Neural cell (in vitro differentiated cells): ENCODE measurements around the gene GRK3. TPM values are rescaled to one million over a fixed set of nuclear protein-coding genes. Genes with fewer than 3 reads are reported as not detected.

Experiments
- H2AFZ ChIP-seq: fragments of 200-600, 300-800 bp; sonication (generic), shearing (Covaris generic); 2 replicates; pipeline ENCODE4 v1.6.0; 2014; ENCODE audit warnings: low read depth, mild to moderate bottlenecking, antibody characterized with exemption, low read length, moderate library complexity
- H3F3A ChIP-seq: fragments of 200-600 bp; shearing (Covaris generic); 2 replicates; pipeline ENCODE4 v1.6.1; 2016; ENCODE audit warnings: mild to moderate bottlenecking, moderate library complexity, mixed read lengths, antibody characterized with exemption, low read length; ENCODE audit not compliant: insufficient read depth, poor library complexity, severe bottlenecking
- H3K27ac ChIP-seq: fragments of 200-600, 300-800 bp; sonication (generic), shearing (Covaris generic); 2 replicates; pipeline ENCODE4 v1.5.1; 2014; ENCODE audit warnings: mild to moderate bottlenecking, low read length, moderate library complexity
- H3K27me3 ChIP-seq: fragments of 300-800, 200-600 bp; sonication (generic), shearing (Covaris generic); 2 replicates; pipeline ENCODE4 v1.6.0; 2014; ENCODE audit warnings: mild to moderate bottlenecking, low read depth, low read length, moderate library complexity; ENCODE audit not compliant: insufficient read depth
- H3K36me3 ChIP-seq: fragments of 300-800, 200-600 bp; sonication (generic), shearing (Covaris generic); 2 replicates; pipeline ENCODE4 v1.5.1; 2014; ENCODE audit warnings: mild to moderate bottlenecking, antibody characterized with exemption, low read length, moderate library complexity; ENCODE audit not compliant: insufficient read depth
- H3K4me2 ChIP-seq: fragments of 300-800, 200-600 bp; sonication (generic), shearing (Covaris generic); 2 replicates; pipeline ENCODE4 v1.6.0; 2014; ENCODE audit warnings: mild to moderate bottlenecking, low read length
- H3K4me3 ChIP-seq: fragments of 300-800, 200-600 bp; sonication (generic), shearing (Covaris generic); 2 replicates; pipeline ENCODE4 v1.5.1; 2014; ENCODE audit warnings: mild to moderate bottlenecking, low read length, moderate library complexity
- H3K79me2 ChIP-seq: fragments of 200-600 bp; shearing (Covaris generic); replicated peaks from 2 replicates; pipeline ENCODE4 v1.6.0; 2014; ENCODE audit warnings: mild to moderate bottlenecking, low read length, moderate library complexity; ENCODE audit not compliant: insufficient read depth
- H3K9ac ChIP-seq: fragments of 300-800, 200-600 bp; sonication (generic), shearing (Covaris generic); 2 replicates; pipeline ENCODE4 v1.6.1; 2016; ENCODE audit warnings: mild to moderate bottlenecking, low read length, mixed read lengths
- H3K9me2 ChIP-seq: fragments of 200-600 bp; shearing (Covaris generic); 2 replicates; pipeline ENCODE4 v1.6.1; 2016; ENCODE audit warnings: mild to moderate bottlenecking, low read length, mixed read lengths; ENCODE audit not compliant: insufficient read depth
- H3K9me3 ChIP-seq: fragments of 200-600, 300-800 bp; sonication (generic), shearing (Covaris generic); 2 replicates; pipeline ENCODE4 v1.6.1; 2016; ENCODE audit warnings: mild to moderate bottlenecking, mixed run types, low read length, moderate library complexity, mixed read lengths
- H4K20me1 ChIP-seq: fragments of 200-600 bp; shearing (Covaris generic); 2 replicates; pipeline ENCODE4 v1.6.1; 2016; ENCODE audit warnings: mild to moderate bottlenecking, mixed run types; ENCODE audit not compliant: insufficient read depth
- CTCF ChIP-seq: fragments of 450-650 bp; IDR thresholded peaks from 2 replicates; pipeline ENCODE4 v1.5.1; 2014; ENCODE audit warnings: antibody characterized with exemption, mild to moderate bottlenecking, moderate library complexity; ENCODE audit not compliant: poor library complexity, severe bottlenecking
- EP300 ChIP-seq: fragments of 450-650 bp; conservative IDR thresholded peaks from 2 replicates; pipeline ENCODE4 v1.6.1; 2014; ENCODE audit warnings: antibody characterized with exemption, mild to moderate bottlenecking, moderate library complexity; ENCODE audit not compliant: poor library complexity, severe bottlenecking
- EZH2 ChIP-seq: fragments of 200-600, 300-800 bp; shearing (Covaris generic), sonication (generic); IDR thresholded peaks from 2 replicates; pipeline ENCODE4 v1.6.1; 2014; ENCODE audit warnings: antibody characterized with exemption, low read length, borderline replicate concordance, mild to moderate bottlenecking; ENCODE audit not compliant: insufficient read depth, poor library complexity, severe bottlenecking
- MXI1 ChIP-seq: fragments of 450-650 bp; conservative IDR thresholded peaks from 2 replicates; pipeline ENCODE4 v1.6.1; 2014; ENCODE audit warnings: antibody characterized with exemption, mild to moderate bottlenecking; ENCODE audit not compliant: poor library complexity, severe bottlenecking
- POLR2AphosphoS5 ChIP-seq: IDR thresholded peaks from 2 replicates; pipeline ENCODE4 v1.6.1; 2012
- RAD21 ChIP-seq: fragments of 450-650 bp; conservative IDR thresholded peaks from 2 replicates; pipeline ENCODE4 v1.6.1; 2014; ENCODE audit warnings: antibody characterized with exemption, mild to moderate bottlenecking, moderate library complexity
- SMC3 ChIP-seq: fragments of 450-650 bp; conservative IDR thresholded peaks from 2 replicates; pipeline ENCODE4 v1.6.1; 2014; ENCODE audit warnings: antibody characterized with exemption, mild to moderate bottlenecking, moderate library complexity; ENCODE audit not compliant: poor library complexity
- TAF1 ChIP-seq: IDR thresholded peaks from 2 replicates; pipeline ENCODE4 v1.6.1; 2012; ENCODE audit warnings: low read depth
- polyA plus RNA-seq: library from polyadenylated mRNA; depleted of rRNA; stranded (reverse); fragments of >200 nt; gene quantifications from 2 replicates; pipeline ENCODE4 v1.2.3, GENCODE V29; 2014
- TF ChIP-seq, protein P1 (sequence below): IDR thresholded peaks from 2 replicates; pipeline ENCODE4 v1.6.1; 2012; ENCODE audit warnings: borderline replicate concordance

Gene GRK3
- polyA plus RNA-seq, 1 donor from 2014 or later, result 9.8 TPM

DNA sequence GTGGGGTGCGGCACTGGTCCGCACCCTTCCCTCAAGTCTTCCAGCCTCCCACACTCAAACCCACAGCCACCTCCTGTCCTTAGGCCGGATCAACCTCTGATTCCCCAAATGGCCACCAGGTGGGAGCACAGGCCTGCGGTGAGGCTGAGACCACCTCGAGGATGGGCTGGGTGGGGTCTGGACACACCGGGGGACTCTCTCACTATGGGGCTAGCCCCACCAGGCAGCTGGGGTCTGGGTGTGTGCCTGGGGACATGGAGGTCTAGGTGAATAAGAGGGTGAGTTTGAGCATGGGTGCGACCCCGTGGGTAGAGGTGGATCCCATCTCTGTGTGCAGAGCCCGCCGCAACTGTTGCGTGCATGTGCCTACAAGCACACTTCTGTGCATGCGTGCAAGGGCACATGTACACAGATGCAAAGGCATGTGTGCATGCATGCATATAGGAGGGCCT lies 210.1 kb downstream of the GRK3 start:
- TF ChIP-seq SMC3 (peak; percentile 100), CTCF (peak; percentile 96), RAD21 (peak; percentile 99), MXI1 (peak; percentile 19), EP300 (no peak)
- TF ChIP-seq, protein P1, sequence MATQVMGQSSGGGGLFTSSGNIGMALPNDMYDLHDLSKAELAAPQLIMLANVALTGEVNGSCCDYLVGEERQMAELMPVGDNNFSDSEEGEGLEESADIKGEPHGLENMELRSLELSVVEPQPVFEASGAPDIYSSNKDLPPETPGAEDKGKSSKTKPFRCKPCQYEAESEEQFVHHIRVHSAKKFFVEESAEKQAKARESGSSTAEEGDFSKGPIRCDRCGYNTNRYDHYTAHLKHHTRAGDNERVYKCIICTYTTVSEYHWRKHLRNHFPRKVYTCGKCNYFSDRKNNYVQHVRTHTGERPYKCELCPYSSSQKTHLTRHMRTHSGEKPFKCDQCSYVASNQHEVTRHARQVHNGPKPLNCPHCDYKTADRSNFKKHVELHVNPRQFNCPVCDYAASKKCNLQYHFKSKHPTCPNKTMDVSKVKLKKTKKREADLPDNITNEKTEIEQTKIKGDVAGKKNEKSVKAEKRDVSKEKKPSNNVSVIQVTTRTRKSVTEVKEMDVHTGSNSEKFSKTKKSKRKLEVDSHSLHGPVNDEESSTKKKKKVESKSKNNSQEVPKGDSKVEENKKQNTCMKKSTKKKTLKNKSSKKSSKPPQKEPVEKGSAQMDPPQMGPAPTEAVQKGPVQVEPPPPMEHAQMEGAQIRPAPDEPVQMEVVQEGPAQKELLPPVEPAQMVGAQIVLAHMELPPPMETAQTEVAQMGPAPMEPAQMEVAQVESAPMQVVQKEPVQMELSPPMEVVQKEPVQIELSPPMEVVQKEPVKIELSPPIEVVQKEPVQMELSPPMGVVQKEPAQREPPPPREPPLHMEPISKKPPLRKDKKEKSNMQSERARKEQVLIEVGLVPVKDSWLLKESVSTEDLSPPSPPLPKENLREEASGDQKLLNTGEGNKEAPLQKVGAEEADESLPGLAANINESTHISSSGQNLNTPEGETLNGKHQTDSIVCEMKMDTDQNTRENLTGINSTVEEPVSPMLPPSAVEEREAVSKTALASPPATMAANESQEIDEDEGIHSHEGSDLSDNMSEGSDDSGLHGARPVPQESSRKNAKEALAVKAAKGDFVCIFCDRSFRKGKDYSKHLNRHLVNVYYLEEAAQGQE, result no peak
- H3K9me3 ChIP-seq, result no peaks in the 10 kb centered on the region

GRCh38 chr22:25775531-25775930 lies 211.1 kb downstream of the GRK3 start:
- H3K4me2 ChIP-seq, result no peak overlapping the region
- TF ChIP-seq TAF1 (no peak), SMC3 (peak; percentile 28)
- H3K36me3 ChIP-seq, result no peaks in the 10 kb centered on the region
- no peaks in the 10 kb centered on the region for H3K27me3 ChIP-seq
- H3K9me3 ChIP-seq, result no peaks in the 10 kb centered on the region
- no peak overlapping the region for H3K4me3 ChIP-seq
- no peak overlapping the region for H3K27ac ChIP-seq
- no peaks in the 10 kb centered on the region for H3K79me2 ChIP-seq
- H3K9me2 ChIP-seq, result no peaks in the 10 kb centered on the region
- H2AFZ ChIP-seq, result no peak overlapping the region
- H3F3A ChIP-seq, result no peaks in the 10 kb centered on the region
- H3K9ac ChIP-seq, result no peak overlapping the region
- H4K20me1 ChIP-seq, result no peaks in the 10 kb centered on the region

More for the DNA sequence above, 210.1 kb downstream of the GRK3 start:
- no peaks in the 10 kb centered on the region for H3K9me2 ChIP-seq
- no peaks in the 10 kb centered on the region for H3F3A ChIP-seq
- no peaks in the 10 kb centered on the region for H3K36me3 ChIP-seq
- no peak overlapping the region for H3K4me3 ChIP-seq
- H3K27ac ChIP-seq, result no peak overlapping the region
- no peak overlapping the region for H3K9ac ChIP-seq
- H3K79me2 ChIP-seq, result no peaks in the 10 kb centered on the region
- no peak overlapping the region for H3K4me2 ChIP-seq
- H2AFZ ChIP-seq, result no peak overlapping the region
- no peaks in the 10 kb centered on the region for H4K20me1 ChIP-seq
- H3K27me3 ChIP-seq, result no peaks in the 10 kb centered on the region

DNA sequence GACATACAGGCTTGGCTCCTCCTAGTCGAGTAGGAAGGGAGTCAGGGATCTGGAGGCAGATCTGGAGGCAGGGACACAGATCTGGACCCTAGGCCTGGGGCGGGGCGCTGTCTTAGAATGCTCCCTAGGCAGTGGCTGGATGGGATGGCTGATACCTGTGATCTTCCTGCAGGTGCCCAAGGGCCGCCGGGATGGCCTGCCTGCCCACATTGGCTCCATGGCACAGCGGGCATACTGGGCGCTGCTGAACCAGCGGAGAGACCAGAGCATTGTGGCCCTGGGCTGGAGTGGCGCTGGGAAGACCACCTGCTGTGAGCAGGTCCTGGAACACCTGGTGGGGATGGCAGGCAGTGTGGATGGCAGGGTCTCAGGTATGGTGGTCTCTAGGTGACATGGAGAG lies 212.9 kb downstream of the GRK3 start:
- Histone ChIP-seq H3K9ac (no peak overlapping the region), H3K36me3 (no peaks in the 10 kb centered on the region), H3K27me3 (no peaks in the 10 kb centered on the region), H4K20me1 (no peaks in the 10 kb centered on the region), H3K4me2 (no peak overlapping the region), H3K9me3 (no peaks in the 10 kb centered on the region), H3F3A (no peaks in the 10 kb centered on the region), H3K4me3 (no peak overlapping the region), H3K9me2 (no peaks in the 10 kb centered on the region), H3K79me2 (no peaks in the 10 kb centered on the region), H3K27ac (no peak overlapping the region), H2AFZ (no peak overlapping the region)
- TF ChIP-seq SMC3 (no peak), EZH2 (no peak), RAD21 (no peak), POLR2AphosphoS5 (no peak)
- TF ChIP-seq, protein P1, result no peak
